OCI-LY3 (cell line): ENCODE measurements around the gene KCNJ11.

Experiments used
- CTCF ChIP-seq: fragments of 200-600, 300-600 bp; sonication (generic); IDR thresholded peaks from 2 replicates; pipeline ENCODE4 v1.5.1; 2014; ENCODE audit warnings: antibody characterized with exemption, low read length, low read depth
- EZH2phosphoT487 ChIP-seq: fragments of 200-600 bp; shearing (Covaris generic); IDR thresholded peaks from 2 replicates; pipeline ENCODE4 v1.6.1; 2018; ENCODE audit warnings: antibody characterized with exemption, mixed run types, low read depth

GRCh38 chr11:17366495-17366894 is 22.0 kb downstream of the KCNJ11 start:
- TF ChIP-seq CTCF (no peak), EZH2phosphoT487 (no peak)
